GM12878 (cell line): ENCODE data around the gene PLPP3. TPM values are rescaled to one million over a fixed set of nuclear protein-coding genes. Genes with fewer than 3 reads are reported as not detected.

Experiments
- BCL11A ChIP-seq: IDR thresholded peaks from 2 replicates; pipeline ENCODE4 v1.6.1; 2011; ENCODE audit warnings: low read depth, low read length
- CBX3 ChIP-seq: fragments of 200-600 bp; sonication (generic); IDR thresholded peaks from 2 replicates; pipeline ENCODE4 v1.6.1; 2016; ENCODE audit warnings: low read depth, borderline replicate concordance
- CBX5 ChIP-seq: sonication (generic); IDR thresholded peaks from 2 replicates; pipeline ENCODE4 v1.6.1; 2016; ENCODE audit warnings: low read depth, moderate library complexity, mild to moderate bottlenecking, inconsistent platforms
- IKZF2 ChIP-seq, 2 experiments: fragments of 450-650 bp; IDR thresholded peaks; 2 replicates each; pipeline ENCODE4 v1.6.1; 2017; ENCODE audit warnings: mild to moderate bottlenecking in 2 of 2, moderate library complexity in 2 of 2
- KDM1A ChIP-seq: fragments of 200-600 bp; sonication (generic); IDR thresholded peaks from 2 replicates; pipeline ENCODE4 v1.6.1; 2016; ENCODE audit warnings: borderline replicate concordance
- LARP7 ChIP-seq: fragments of 450-650 bp; IDR thresholded peaks from 2 replicates; pipeline ENCODE4 v1.6.1; 2017; ENCODE audit warnings: mild to moderate bottlenecking
- NR2C1 ChIP-seq: fragments of 450-650 bp; IDR thresholded peaks from 2 replicates; pipeline ENCODE4 v1.6.1; 2017; ENCODE audit warnings: antibody characterized with exemption, mild to moderate bottlenecking, moderate library complexity
- NRF1 ChIP-seq: conservative IDR thresholded peaks from 2 replicates; pipeline ENCODE4 v1.6.1; 2011; ENCODE audit warnings: mild to moderate bottlenecking, low read depth, low read length, improper control_type of control experiment
- RAD21 ChIP-seq: IDR thresholded peaks from 2 replicates; pipeline ENCODE4 v1.6.1; 2011; ENCODE audit warnings: mild to moderate bottlenecking, low read depth, low read length, moderate library complexity; ENCODE audit not compliant: insufficient read depth
- SIX5 ChIP-seq: IDR thresholded peaks from 2 replicates; pipeline ENCODE4 v1.6.1; 2011; ENCODE audit warnings: mild to moderate bottlenecking, low read depth, low read length, moderate library complexity; ENCODE audit not compliant: severe bottlenecking
- TAF1 ChIP-seq: IDR thresholded peaks from 2 replicates; pipeline ENCODE4 v1.6.1; 2011; ENCODE audit warnings: mild to moderate bottlenecking, low read depth, low read length, borderline replicate concordance
- TCF12 ChIP-seq: IDR thresholded peaks from 2 replicates; pipeline ENCODE4 v1.6.1; 2011; ENCODE audit warnings: low read depth, mild to moderate bottlenecking, low read length
- ZNF207 ChIP-seq: fragments of 450-650 bp; IDR thresholded peaks from 2 replicates; pipeline ENCODE4 v1.6.1; 2014; ENCODE audit warnings: antibody characterized with exemption, mild to moderate bottlenecking, borderline replicate concordance
- polyA plus RNA-seq, 11 experiments: library from polyadenylated mRNA; depleted of rRNA in 4 of 11; unstranded in 6 of 11; stranded (reverse) in 5 of 11; fragments of >200 nt; fragmentation: Nextera tagmentation in 4 of 11; fragmentation: Illumina TruSeq in 1 of 11; extraction: Ambion mirVana in 4 of 11; extraction: Trizol in 1 of 11; gene quantifications; 1 replicate in 1 of 11; 2 replicates in 10 of 11; pipeline versions ENCODE4 v1.2.1 to v1.2.3, GENCODE V29; 2011 to 2016; ENCODE audit warnings: inconsistent platforms in 2 of 11, missing spikeins in 2 of 11, low read depth in 1 of 11
- total RNA-seq, 4 experiments: library from RNA; depleted of rRNA in 3 of 4; stranded (reverse); fragments of >200 nt in 3 of 4; fragmentation: Illumina TruSeq in 1 of 4; extraction: Trizol in 1 of 4; gene quantifications; 2 replicates each; pipeline versions ENCODE4 v1.2.1 to v1.2.3, GENCODE V29; 2013 to 2021
- TF ChIP-seq, protein P1 (sequence below): fragments of 450-650 bp; formaldehyde crosslinking; IDR thresholded peaks from 2 replicates; pipeline ENCODE4 v1.4.0; 2022; ENCODE audit warnings: mild to moderate bottlenecking, moderate library complexity
- TF ChIP-seq, protein P2 (sequence below): IDR thresholded peaks from 2 replicates; pipeline ENCODE4 v1.6.1; 2012; ENCODE audit warnings: low read depth, low read length, improper control_type of control experiment
- TF ChIP-seq, protein P3 (sequence below): IDR thresholded peaks from 2 replicates; pipeline ENCODE4 v1.6.1; 2012; ENCODE audit warnings: low read depth, low read length, improper control_type of control experiment
- TF ChIP-seq, protein P4 (sequence below): IDR thresholded peaks from 2 replicates; pipeline ENCODE4 v1.6.1; 2011; ENCODE audit warnings: borderline replicate concordance, low read depth, mild to moderate bottlenecking, moderate library complexity, low read length; ENCODE audit not compliant: insufficient read depth, poor library complexity, severe bottlenecking
- TF ChIP-seq, protein P5 (sequence below): IDR thresholded peaks from 2 replicates; pipeline ENCODE4 v1.6.1; 2011; ENCODE audit warnings: low read depth, low read length, improper control_type of control experiment, borderline replicate concordance

The PLPP3 gene
- total and polyA plus RNA-seq, 10 of the 15 experiments (the other 5 are each of a cell fraction or from before 2014, with no cell fraction given): 6.4 to 26.8 (median 9.5) TPM

DNA sequence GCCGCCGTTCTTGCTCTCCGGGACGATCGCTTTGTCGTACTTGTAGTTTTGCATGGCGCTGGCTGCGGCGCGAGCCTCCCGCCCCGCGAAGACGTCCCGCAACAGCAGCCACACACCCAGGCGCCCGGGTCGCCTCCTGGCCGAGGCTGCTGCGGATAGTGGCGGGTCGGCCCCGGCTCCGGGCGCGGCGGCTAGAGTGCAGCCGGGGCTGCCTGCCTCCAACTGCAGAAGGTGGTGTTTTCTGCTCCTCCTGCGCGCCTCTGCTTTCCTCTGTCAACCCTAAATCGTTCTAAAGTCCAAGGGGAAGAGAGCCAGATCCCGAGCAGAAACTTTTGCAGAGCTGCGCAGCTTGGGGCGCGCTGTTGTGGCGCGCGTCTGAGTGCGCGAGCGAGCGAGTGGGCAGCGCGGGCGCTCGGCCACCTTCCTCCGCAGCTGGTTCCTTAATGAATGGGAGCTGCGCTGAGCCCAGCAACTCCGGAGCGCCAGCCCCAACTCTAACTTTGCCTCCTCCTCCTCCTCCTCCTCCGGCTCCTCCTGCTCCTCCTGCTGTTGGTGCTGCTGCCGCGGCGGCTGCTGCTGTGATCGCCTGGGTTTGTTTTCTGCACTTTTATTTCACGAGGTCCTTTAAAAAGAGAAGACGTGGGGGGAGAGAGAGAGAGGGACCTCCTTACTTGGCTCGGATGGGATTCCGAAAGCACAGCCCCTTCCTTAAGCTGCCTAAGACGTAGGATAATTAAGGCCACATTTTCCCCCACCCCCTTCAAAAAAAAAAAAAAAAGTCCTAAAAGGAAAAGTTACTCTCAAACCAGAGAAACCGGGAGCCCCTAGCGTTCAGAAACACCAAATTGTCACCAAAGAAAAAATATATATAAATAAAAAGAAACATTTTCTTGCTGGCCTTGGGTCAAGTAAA is at the start of gene PLPP3 (continued):
- TF ChIP-seq, protein P1, sequence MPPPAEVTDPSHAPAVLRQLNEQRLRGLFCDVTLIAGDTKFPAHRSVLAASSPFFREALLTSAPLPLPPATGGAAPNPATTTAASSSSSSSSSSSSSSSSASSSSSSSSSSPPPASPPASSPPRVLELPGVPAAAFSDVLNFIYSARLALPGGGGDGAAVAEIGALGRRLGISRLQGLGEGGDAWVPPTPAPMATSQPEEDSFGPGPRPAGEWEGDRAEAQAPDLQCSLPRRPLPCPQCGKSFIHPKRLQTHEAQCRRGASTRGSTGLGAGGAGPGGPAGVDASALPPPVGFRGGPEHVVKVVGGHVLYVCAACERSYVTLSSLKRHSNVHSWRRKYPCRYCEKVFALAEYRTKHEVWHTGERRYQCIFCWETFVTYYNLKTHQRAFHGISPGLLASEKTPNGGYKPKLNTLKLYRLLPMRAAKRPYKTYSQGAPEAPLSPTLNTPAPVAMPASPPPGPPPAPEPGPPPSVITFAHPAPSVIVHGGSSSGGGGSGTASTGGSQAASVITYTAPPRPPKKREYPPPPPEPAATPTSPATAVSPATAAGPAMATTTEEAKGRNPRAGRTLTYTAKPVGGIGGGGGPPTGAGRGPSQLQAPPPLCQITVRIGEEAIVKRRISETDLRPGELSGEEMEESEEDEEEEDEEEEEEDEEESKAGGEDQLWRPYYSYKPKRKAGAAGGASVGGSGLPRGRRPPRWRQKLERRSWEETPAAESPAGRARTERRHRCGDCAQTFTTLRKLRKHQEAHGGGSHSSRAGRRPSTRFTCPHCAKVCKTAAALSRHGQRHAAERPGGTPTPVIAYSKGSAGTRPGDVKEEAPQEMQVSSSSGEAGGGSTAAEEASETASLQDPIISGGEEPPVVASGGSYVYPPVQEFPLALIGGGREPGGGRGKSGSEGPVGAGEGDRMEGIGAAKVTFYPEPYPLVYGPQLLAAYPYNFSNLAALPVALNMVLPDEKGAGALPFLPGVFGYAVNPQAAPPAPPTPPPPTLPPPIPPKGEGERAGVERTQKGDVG: no peak
- TF ChIP-seq NRF1: 0 out of 2 replicates have a peak, but pooled peaks have one; percentile 2
- TF ChIP-seq CBX3: no peak
- no peak for TF ChIP-seq SIX5
- no peak for TF ChIP-seq BCL11A
- TF ChIP-seq ZNF207: no peak
- no peak for TF ChIP-seq KDM1A
- TF ChIP-seq RAD21: peak; percentile 53
- TF ChIP-seq LARP7: peak; percentile 46
- peak; percentile 59 to 64 for TF ChIP-seq IKZF2 (IDR thresholded peaks at IDR 0.05)
- TF ChIP-seq, protein P2, sequence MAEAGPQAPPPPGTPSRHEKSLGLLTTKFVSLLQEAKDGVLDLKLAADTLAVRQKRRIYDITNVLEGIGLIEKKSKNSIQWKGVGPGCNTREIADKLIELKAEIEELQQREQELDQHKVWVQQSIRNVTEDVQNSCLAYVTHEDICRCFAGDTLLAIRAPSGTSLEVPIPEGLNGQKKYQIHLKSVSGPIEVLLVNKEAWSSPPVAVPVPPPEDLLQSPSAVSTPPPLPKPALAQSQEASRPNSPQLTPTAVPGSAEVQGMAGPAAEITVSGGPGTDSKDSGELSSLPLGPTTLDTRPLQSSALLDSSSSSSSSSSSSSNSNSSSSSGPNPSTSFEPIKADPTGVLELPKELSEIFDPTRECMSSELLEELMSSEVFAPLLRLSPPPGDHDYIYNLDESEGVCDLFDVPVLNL: no peak
- TF ChIP-seq CBX5: no peak
- TF ChIP-seq, protein P3, sequence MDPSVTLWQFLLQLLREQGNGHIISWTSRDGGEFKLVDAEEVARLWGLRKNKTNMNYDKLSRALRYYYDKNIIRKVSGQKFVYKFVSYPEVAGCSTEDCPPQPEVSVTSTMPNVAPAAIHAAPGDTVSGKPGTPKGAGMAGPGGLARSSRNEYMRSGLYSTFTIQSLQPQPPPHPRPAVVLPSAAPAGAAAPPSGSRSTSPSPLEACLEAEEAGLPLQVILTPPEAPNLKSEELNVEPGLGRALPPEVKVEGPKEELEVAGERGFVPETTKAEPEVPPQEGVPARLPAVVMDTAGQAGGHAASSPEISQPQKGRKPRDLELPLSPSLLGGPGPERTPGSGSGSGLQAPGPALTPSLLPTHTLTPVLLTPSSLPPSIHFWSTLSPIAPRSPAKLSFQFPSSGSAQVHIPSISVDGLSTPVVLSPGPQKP: no peak
- no peak for TF ChIP-seq TCF12
- TF ChIP-seq, protein P4, sequence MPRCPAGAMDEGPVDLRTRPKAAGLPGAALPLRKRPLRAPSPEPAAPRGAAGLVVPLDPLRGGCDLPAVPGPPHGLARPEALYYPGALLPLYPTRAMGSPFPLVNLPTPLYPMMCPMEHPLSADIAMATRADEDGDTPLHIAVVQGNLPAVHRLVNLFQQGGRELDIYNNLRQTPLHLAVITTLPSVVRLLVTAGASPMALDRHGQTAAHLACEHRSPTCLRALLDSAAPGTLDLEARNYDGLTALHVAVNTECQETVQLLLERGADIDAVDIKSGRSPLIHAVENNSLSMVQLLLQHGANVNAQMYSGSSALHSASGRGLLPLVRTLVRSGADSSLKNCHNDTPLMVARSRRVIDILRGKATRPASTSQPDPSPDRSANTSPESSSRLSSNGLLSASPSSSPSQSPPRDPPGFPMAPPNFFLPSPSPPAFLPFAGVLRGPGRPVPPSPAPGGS: no peak
- TF ChIP-seq, protein P5, sequence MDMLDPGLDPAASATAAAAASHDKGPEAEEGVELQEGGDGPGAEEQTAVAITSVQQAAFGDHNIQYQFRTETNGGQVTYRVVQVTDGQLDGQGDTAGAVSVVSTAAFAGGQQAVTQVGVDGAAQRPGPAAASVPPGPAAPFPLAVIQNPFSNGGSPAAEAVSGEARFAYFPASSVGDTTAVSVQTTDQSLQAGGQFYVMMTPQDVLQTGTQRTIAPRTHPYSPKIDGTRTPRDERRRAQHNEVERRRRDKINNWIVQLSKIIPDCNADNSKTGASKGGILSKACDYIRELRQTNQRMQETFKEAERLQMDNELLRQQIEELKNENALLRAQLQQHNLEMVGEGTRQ: no peak
- TF ChIP-seq TAF1: no peak
- TF ChIP-seq NR2C1: no peak
